Measurements from ENCODE around the gene PSAP. TPM values are rescaled to one million over a fixed set of nuclear protein-coding genes. Genes with fewer than 3 reads are reported as not detected.

PSAP gene
- total and polyA plus RNA-seq, 4 experiments from 2014 or later = 248 to 611 (median 324) TPM

DNA sequence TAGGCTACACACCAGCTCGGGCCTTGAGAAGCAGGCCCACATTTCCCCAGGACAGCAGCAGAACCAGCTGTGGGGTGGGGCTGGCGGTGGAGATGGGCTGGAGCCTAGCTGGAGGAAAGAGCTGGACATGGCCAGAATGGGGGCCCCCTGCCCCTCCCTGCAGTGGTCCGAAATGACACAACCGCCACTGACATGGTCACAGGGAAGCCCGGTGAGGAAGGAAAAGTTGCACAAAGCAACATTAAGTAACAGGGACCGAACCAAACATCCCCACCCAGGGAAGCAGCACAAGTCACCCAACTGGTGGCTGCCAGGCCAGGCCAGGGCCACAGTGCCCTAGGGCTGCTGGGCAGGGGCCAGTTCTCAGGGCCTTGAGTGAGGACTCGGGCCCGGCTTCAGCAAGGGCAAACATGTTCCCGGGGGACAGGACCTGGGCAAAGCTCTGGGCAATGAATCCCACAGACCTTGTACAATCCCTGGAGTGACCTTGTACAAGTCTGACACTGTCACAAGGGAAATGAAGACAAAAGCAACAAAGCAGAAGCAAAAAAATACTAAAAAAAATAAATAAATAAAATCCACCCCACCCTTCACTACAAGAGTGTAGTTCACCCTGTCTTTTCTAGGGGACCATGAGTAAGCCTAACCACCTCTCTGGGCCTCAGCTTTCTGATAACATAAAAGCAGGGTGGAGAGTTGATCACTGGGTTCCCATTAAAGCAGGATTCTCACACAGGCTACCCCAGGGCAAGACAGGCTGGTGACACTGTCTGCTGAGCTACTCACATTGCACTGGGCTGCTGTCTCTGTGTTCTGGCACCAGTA is 33.0 kb downstream of the PSAP start:
- Mint-ChIP-seq H3K9me3 (peaks cover 0 to 2% (median 0%) of the 10 kb centered on the region in 8 donors), H3K4me3 (no peak overlapping the region), H3K4me1 (no peaks in the 10 kb centered on the region), H3K27ac (no peak overlapping the region), H3K27me3 (no peaks in the 10 kb centered on the region), H3K36me3 (peaks cover 54 to 75% of the 10 kb centered on the region in 2 donors)
- no peaks in the 10 kb centered on the region for H3K9me3 ChIP-seq (ENCODE audit: control insufficient read depth in 1 of 2, low read length in 2 of 2)
- DNase-seq = no peak
- H3K36me3 ChIP-seq (ENCODE audit: insufficient read depth, low read length) = peaks cover 44% of the 10 kb centered on the region
- CTCF ChIA-PET (ENCODE audit: partially characterized antibody) = interaction anchor here (1.1 to 2.4 kb wide), 3 partner anchors 121 to 251 kb away, joined by 3 to 6 read pairs (median 5); no protein-coding TSS in a partner anchor
- H3K27ac ChIP-seq (ENCODE audit: low read depth, low read length) = no peak overlapping the region
- POLR2A ChIA-PET (ENCODE audit: partially characterized antibody) = no interaction called here
- H3K4me3 ChIP-seq (ENCODE audit: low read length in 2 of 2) = no peak overlapping the region
- intact Hi-C loops (cut with micrococcal nuclease) = no loop called here
- no peaks in the 10 kb centered on the region for H3K27me3 ChIP-seq (ENCODE audit: insufficient read depth, low read length)
- H3K4me1 ChIP-seq (ENCODE audit: insufficient read depth, low read length) = no peaks in the 10 kb centered on the region

DNA sequence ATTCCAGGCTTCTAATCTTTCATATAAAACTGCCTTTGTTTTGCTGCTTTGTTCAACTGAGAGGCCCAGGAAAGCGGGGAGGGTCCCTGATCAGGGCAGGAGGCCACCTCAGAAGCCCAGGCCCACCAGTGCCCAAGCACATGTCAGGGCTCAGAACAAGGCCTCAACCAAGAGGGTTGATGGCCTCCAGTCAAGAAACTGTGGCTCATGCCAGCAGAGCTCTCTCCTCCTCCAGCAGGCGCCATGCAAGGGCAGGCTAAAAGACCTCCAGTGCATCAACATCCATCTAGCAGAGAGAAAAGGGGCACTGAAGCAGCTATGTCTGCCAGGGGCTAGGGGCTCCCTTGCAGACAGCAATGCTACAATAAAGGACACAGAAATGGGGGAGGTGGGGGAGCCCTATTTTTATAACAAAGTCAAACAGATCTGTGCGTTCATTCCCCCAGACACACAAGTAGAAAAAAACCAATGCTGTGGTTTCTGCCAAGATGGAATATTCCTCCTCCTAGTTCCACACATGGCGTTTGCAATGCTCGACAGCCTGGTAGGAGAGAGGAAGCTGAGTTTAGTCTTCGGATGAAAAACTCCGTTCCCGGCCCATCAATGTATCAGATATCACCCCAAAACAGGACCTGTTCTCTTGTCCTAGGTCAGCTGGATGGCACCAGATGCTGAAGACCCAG is 34.0 kb downstream of the PSAP start:
- peak overlapping the region in 3 of 7 donors; percentile 2 to 65 (median 53) for H3K27ac Mint-ChIP-seq
- CTCF ChIA-PET (ENCODE audit: partially characterized antibody) = interaction anchor here (1.1 to 2.4 kb wide), 2 partner anchors 79 to 120 kb away, joined by 3 to 6 read pairs; no protein-coding TSS in a partner anchor
- Histone ChIP-seq H3K27ac (ENCODE audit: low read depth, low read length) (no peak overlapping the region), H3K9me3 (ENCODE audit: control insufficient read depth in 1 of 2, low read length in 2 of 2) (no peaks in the 10 kb centered on the region), H3K4me3 (ENCODE audit: low read length in 2 of 2) (no peak overlapping the region), H3K36me3 (ENCODE audit: insufficient read depth, low read length) (peaks cover 38% of the 10 kb centered on the region), H3K27me3 (ENCODE audit: insufficient read depth, low read length) (no peaks in the 10 kb centered on the region), H3K4me1 (ENCODE audit: insufficient read depth, low read length) (no peaks in the 10 kb centered on the region)
- no peak overlapping the region for H3K4me3 Mint-ChIP-seq
- peaks cover 0 to 2% (median 0%) of the 10 kb centered on the region in 8 donors for H3K9me3 Mint-ChIP-seq
- intact Hi-C loops (cut with micrococcal nuclease) = no loop called here
- H3K36me3 Mint-ChIP-seq = peaks cover 50 to 67% of the 10 kb centered on the region in 2 donors
- H3K4me1 Mint-ChIP-seq = peaks cover 0 to under 1% (median 0%) of the 10 kb centered on the region in 4 donors
- no peaks in the 10 kb centered on the region for H3K27me3 Mint-ChIP-seq
- DNase-seq = no peak
- POLR2A ChIA-PET (ENCODE audit: partially characterized antibody) = no interaction called here

DNA sequence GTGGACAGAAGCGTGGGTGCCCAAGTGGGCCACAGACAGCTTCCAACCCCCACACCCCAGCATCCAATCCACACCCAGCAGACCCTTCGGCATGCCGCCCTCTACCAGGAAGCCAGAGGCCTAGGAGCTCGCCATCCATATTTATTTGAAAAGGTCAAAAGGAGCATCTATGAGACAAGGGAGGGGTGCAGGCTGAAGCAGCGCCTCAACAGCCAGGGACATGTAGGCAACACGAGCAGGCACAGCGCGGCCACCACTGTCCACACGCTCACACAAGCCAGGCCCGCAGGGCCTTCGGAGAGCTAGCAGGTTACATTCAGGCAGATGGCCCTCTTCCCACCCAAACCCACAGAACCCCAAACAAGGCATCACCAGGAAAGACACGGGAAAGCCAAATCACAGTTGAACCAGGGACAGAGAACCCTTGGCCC is 34.6 kb downstream of the PSAP start:
- DNase-seq = no peak
- no peak overlapping the region for H3K4me3 ChIP-seq (ENCODE audit: low read length in 2 of 2)
- H3K4me1 Mint-ChIP-seq = peaks cover 0 to 2% (median 0%) of the 10 kb centered on the region in 4 donors
- no peaks in the 10 kb centered on the region for H3K27me3 ChIP-seq (ENCODE audit: insufficient read depth, low read length)
- no peaks in the 10 kb centered on the region for H3K9me3 ChIP-seq (ENCODE audit: control insufficient read depth in 1 of 2, low read length in 2 of 2)
- peaks cover 0 to 2% (median 0%) of the 10 kb centered on the region in 8 donors for H3K9me3 Mint-ChIP-seq
- H3K27ac Mint-ChIP-seq = no peak overlapping the region
- H3K4me1 ChIP-seq (ENCODE audit: insufficient read depth, low read length) = no peaks in the 10 kb centered on the region
- no peak overlapping the region for H3K4me3 Mint-ChIP-seq
- POLR2A ChIA-PET (ENCODE audit: partially characterized antibody) = no interaction called here
- no peak overlapping the region for H3K27ac ChIP-seq (ENCODE audit: low read depth, low read length)
- peaks cover 32% of the 10 kb centered on the region for H3K36me3 ChIP-seq (ENCODE audit: insufficient read depth, low read length)
- intact Hi-C loops (cut with micrococcal nuclease) = no loop called here
- H3K27me3 Mint-ChIP-seq = no peaks in the 10 kb centered on the region
- CTCF ChIA-PET (ENCODE audit: partially characterized antibody) = interaction anchor here (1.1 to 2.4 kb wide), 3 partner anchors 80 to 152 kb away, joined by 3 to 6 read pairs (median 5); no protein-coding TSS in a partner anchor
- peaks cover 43 to 60% of the 10 kb centered on the region in 2 donors for H3K36me3 Mint-ChIP-seq

DNA sequence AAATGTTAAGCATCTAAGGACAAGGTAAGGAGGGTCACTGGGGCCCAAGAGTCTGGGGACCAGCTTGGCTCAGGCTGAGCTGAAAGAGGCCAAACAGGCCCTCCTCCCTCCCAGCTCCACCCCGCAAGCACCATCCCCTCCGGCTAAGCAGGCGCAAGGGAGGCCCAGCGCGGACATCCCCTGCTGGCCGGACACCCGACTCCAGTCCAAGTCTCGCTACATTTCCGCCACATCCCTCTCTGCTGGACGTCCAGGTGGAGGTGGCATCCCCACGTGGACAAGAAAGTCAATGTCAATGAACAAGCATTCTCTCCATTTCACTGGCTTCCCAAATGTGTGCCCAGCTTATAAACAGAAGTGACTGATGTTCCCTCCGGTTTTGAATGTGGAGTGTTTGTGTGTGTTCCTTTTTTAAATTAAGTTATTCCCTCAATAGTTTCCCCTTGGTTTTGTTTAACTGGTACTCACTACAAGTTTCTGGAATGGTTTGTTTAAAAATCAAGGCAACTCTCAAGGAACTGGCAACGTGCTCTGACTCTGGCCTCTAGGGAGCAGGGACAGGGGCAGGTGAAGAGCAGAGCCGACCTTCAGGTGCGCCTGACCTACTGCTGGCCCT is 35.4 kb downstream of the PSAP start:
- H3K27me3 Mint-ChIP-seq = no peaks in the 10 kb centered on the region
- intact Hi-C loops (cut with micrococcal nuclease) = no loop called here
- peaks cover 0 to 2% (median 0%) of the 10 kb centered on the region in 8 donors for H3K9me3 Mint-ChIP-seq
- no peak overlapping the region for H3K4me3 Mint-ChIP-seq
- H3K4me1 Mint-ChIP-seq = peaks cover 0 to 2% (median 0%) of the 10 kb centered on the region in 4 donors
- H3K4me1 ChIP-seq (ENCODE audit: insufficient read depth, low read length) = no peaks in the 10 kb centered on the region
- DNase-seq = no peak
- ChIA-PET POLR2A (ENCODE audit: partially characterized antibody) (no interaction called here), CTCF (ENCODE audit: partially characterized antibody) (interaction anchor here (1.2 to 1.8 kb wide), 3 partner anchors 108 to 151 kb away, joined by 3 to 5 read pairs (median 4); no protein-coding TSS in a partner anchor)
- H3K4me3 ChIP-seq (ENCODE audit: low read length in 2 of 2) = no peak overlapping the region
- H3K27me3 ChIP-seq (ENCODE audit: insufficient read depth, low read length) = no peaks in the 10 kb centered on the region
- H3K36me3 ChIP-seq (ENCODE audit: insufficient read depth, low read length) = peaks cover 24% of the 10 kb centered on the region
- H3K9me3 ChIP-seq (ENCODE audit: control insufficient read depth in 1 of 2, low read length in 2 of 2) = no peaks in the 10 kb centered on the region
- H3K36me3 Mint-ChIP-seq = peaks cover 38 to 52% of the 10 kb centered on the region in 2 donors
- no peak overlapping the region for H3K27ac ChIP-seq (ENCODE audit: low read depth, low read length)
- H3K27ac Mint-ChIP-seq = peak overlapping the region in 3 of 7 donors; percentile 7 to 65 (median 57)

GRCh38 chr10:71814922-71815411 is 36.1 kb downstream of the PSAP start:
- DNase-seq = no peak
- peaks cover 0 to 2% (median 0%) of the 10 kb centered on the region in 8 donors for H3K9me3 Mint-ChIP-seq
- peaks cover 0 to 2% (median 0%) of the 10 kb centered on the region in 4 donors for H3K4me1 Mint-ChIP-seq
- intact Hi-C loops (cut with micrococcal nuclease) = loop anchor here (5.0 kb wide), 1 partner anchor 118 kb away; no protein-coding TSS in a partner anchor
- Histone ChIP-seq H3K4me1 (ENCODE audit: insufficient read depth, low read length) (no peaks in the 10 kb centered on the region), H3K27ac (ENCODE audit: low read depth, low read length) (no peak overlapping the region), H3K27me3 (ENCODE audit: insufficient read depth, low read length) (no peaks in the 10 kb centered on the region), H3K4me3 (ENCODE audit: low read length in 2 of 2) (no peak overlapping the region), H3K36me3 (ENCODE audit: insufficient read depth, low read length) (peaks cover 17% of the 10 kb centered on the region), H3K9me3 (ENCODE audit: control insufficient read depth in 1 of 2, low read length in 2 of 2) (no peaks in the 10 kb centered on the region)
- peak overlapping the region in 2 of 7 donors; percentile 57 to 85 for H3K27ac Mint-ChIP-seq
- CTCF ChIA-PET (ENCODE audit: partially characterized antibody) = interaction anchor here (1.1 to 1.8 kb wide), 4 partner anchors 10 to 150 kb away, joined by 3 to 5 read pairs (median 4); no protein-coding TSS in a partner anchor
- no peak overlapping the region for H3K4me3 Mint-ChIP-seq
- H3K27me3 Mint-ChIP-seq = no peaks in the 10 kb centered on the region
- peaks cover 36 to 47% of the 10 kb centered on the region in 2 donors for H3K36me3 Mint-ChIP-seq
- POLR2A ChIA-PET (ENCODE audit: partially characterized antibody) = no interaction called here

DNA sequence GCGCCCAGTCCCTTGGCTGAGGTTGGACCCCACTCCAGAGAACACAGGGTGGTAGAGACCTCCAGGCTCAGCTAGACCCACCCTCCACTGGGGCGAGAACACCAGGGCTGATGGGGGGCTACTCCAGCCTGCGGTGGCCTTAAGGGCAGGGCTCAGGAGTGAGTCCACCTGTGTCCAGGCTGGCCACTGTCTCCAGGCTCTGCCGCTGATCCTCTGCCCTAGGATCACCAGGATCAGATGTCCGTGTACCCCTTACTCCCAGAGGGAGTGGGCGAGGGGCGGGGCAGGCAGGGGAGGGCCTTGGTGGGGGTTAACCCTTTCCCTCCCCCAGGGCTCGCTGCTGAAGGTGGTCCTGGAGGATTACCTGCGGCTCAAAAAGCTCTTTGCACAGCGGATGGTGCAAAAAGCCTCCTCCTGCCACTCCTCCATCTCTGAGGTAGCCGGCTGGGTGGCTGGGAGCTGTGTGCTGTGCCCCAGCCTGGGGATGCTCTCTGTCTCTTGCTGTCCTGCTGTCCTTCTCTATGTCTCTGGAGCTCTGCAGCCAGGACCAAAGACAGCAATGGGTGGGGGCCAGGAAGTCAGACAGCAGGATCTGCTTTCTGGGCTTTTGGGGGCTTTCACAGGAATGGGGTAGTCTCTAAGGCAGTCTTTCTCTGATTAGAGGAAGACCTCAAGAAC is 38.0 kb downstream of the PSAP start:
- Mint-ChIP-seq H3K36me3 (peaks cover 23 to 32% of the 10 kb centered on the region in 2 donors), H3K9me3 (peaks cover 0 to 3% (median 0%) of the 10 kb centered on the region in 8 donors), H3K27me3 (no peaks in the 10 kb centered on the region), H3K4me3 (no peak overlapping the region), H3K27ac (peak overlapping the region in 2 of 7 donors; percentile 19 to 56), H3K4me1 (peaks cover 0 to 2% (median 0%) of the 10 kb centered on the region in 4 donors)
- intact Hi-C loops (cut with micrococcal nuclease) = loop anchor here (1.0 to 5.0 kb wide), 6 partner anchors 116 to 499 kb away; partner anchors contain the start of gene SLC29A3
- Histone ChIP-seq H3K27ac (ENCODE audit: low read depth, low read length) (no peak overlapping the region), H3K4me3 (ENCODE audit: low read length in 2 of 2) (no peak overlapping the region), H3K27me3 (ENCODE audit: insufficient read depth, low read length) (no peaks in the 10 kb centered on the region), H3K9me3 (ENCODE audit: control insufficient read depth in 1 of 2, low read length in 2 of 2) (no peaks in the 10 kb centered on the region), H3K36me3 (ENCODE audit: insufficient read depth, low read length) (no peaks in the 10 kb centered on the region), H3K4me1 (ENCODE audit: insufficient read depth, low read length) (no peaks in the 10 kb centered on the region)
- DNase-seq = no peak
- CTCF ChIA-PET (ENCODE audit: partially characterized antibody) = interaction anchor here (0.9 to 4.0 kb wide), 16 partner anchors 9 to 499 kb away, joined by 3 to 32 read pairs (median 4); partner anchors contain the start of gene VSIR
- POLR2A ChIA-PET (ENCODE audit: partially characterized antibody) = interaction anchor here (1.1 to 2.1 kb wide), 4 partner anchors 40 to 429 kb away, joined by 3 to 7 read pairs (median 4); partner anchors contain the start of gene VSIR
